Stimulated activated CD8-positive, alpha-beta memory T cell treated with anti-CD3 and anti-CD28 coated beads, Interleukin-4, amount 100 ng/mL, for 4 hours (primary cell): ENCODE measurements around the gene RASSF10.

Experiments
- DNase-seq, 2 donors: peaks; one replicate each; pipeline ENCODE4 v3.0.0-alpha.2; 2020; ENCODE audit warnings: low read depth in 2 of 2, low spot score in 1 of 2

Gene RASSF10

DNA sequence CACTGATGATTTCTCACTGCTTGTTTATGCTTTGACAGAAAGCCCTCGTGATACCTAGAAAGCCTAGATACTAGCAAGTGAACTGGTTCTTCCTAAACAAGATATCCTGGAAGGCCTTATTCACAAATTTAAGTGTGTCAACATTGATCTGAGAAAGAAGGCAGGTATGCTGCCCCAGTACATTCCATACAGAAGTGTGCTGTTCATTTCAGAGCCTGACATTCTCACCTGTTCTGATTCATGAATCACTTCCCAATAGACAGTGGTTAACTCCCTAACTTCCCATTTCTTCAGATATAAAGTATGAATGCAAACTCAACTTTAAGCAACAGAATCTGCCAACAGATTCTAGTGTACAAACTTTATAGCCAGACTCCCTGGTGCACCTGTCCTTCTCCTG is 15.5 kb upstream of the RASSF10 start:
- DNase-seq, result no peak

DNA sequence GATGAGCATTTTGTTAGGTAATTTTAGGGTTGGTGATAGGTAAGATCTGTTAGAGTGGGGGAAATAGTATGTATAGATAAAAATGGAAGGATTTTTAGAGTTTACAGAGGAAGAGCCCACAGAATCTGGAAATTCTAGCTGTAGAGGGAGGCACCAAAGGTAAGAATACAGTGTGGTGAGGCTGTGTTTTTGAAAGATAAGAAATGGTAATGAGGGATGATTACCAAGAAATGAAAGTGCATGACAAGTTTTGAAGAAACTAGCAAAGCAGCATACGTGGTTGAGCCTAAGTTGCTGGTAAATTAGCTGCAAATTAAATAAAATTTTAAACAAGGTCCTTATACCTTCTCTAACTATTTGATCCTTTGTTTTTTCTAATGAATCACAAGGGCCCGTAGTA is 14.6 kb upstream of the RASSF10 start:
- DNase-seq, result no peak

GRCh38 chr11:12995188-12995587 is 13.9 kb upstream of the RASSF10 start:
- no peak for DNase-seq

GRCh38 chr11:12995823-12996222 is 13.3 kb upstream of the RASSF10 start:
- DNase-seq, result no peak

DNA sequence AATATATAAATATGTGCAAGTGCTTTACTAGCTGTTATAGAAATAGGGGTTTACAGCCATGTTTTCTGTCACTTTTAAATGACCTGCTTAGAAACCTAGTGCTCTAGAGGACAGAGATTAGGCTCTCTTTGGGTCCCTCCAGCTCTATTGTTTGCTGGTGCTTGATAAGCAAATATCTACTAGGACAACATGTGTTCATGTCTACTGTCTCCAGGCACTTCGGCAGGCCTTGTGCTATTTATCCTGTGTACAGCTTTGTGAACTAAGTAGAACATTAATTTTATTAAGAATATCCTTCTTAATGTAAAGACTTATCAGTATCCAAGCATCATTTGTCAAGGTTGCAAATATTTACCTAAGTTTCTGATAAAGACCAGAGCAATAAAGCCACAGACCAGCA is 11.9 kb upstream of the RASSF10 start:
- DNase-seq, result no peak

DNA sequence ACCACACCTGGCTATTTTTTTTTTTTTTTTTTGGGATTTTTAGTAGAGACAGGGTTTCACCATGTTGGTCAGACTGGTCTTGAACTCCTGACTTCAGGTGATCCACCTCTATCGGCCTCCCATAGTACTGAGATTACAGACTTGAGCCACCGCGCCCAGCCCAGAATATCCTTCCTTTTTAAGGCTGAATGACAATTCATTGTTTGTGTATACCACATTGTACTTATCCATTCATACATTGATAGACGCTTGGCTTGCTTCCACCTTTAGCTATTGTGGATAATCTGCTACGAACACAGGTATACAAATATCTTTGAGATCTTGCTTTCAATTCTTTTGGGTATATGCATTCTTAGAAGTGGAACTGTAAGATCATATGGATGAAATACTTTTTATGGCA is 10.8 kb upstream of the RASSF10 start:
- DNase-seq, result no peak

DNA sequence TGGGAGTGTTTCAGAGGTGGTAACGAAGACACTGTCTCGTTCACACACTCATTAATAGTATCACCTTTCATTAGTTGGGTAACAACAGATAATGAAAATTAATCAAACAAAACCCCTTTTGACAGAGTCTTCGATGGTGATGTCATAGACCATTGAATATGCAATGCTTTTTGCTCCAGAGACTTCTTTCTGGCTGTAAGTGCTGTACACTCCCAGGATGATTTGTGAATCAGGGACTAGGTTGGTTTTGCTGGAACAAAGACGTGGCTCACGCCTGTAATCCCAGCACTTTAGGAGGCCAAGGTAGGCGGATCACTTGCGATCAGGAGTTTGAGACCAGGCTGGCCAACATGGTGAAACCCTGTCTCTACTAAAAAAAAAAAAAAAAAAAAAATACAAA is 9.5 kb upstream of the RASSF10 start:
- DNase-seq, result no peak

GRCh38 chr11:13000116-13000515 is 9.0 kb upstream of the RASSF10 start:
- no peak for DNase-seq

- DNase-seq, result no peak
Measured at GRCh38 chr11:13000721-13001120, 8.4 kb upstream of the RASSF10 start.

- DNase-seq, result no peak
Measured at GRCh38 chr11:13003736-13004493, 5.2 kb upstream of the RASSF10 start.

- DNase-seq, result no peak
Measured at GRCh38 chr11:13007182-13008060, 1.7 kb upstream of the RASSF10 start.

DNA sequence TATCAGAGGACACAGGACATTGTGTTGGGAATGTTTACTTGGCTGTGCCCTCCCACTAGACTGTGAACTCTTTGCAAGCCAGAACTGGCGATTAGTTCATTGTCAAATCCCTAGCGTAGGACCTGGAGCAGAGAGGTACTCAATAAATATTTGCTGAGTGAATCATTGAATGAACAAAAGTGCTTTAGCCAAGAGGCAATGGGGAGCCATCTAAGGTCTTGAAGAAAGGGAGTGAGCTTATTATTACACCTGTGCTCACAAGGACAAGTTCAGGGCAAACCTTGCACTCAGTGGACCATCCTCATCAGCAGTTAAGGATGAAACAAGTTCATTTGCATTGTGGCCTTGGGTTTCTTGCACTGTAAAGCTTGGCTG is 1.1 kb upstream of the RASSF10 start:
- DNase-seq, result no peak

GRCh38 chr11:13009476-13009920 is 382 bp downstream of the RASSF10 start:
- no peak for DNase-seq

DNA sequence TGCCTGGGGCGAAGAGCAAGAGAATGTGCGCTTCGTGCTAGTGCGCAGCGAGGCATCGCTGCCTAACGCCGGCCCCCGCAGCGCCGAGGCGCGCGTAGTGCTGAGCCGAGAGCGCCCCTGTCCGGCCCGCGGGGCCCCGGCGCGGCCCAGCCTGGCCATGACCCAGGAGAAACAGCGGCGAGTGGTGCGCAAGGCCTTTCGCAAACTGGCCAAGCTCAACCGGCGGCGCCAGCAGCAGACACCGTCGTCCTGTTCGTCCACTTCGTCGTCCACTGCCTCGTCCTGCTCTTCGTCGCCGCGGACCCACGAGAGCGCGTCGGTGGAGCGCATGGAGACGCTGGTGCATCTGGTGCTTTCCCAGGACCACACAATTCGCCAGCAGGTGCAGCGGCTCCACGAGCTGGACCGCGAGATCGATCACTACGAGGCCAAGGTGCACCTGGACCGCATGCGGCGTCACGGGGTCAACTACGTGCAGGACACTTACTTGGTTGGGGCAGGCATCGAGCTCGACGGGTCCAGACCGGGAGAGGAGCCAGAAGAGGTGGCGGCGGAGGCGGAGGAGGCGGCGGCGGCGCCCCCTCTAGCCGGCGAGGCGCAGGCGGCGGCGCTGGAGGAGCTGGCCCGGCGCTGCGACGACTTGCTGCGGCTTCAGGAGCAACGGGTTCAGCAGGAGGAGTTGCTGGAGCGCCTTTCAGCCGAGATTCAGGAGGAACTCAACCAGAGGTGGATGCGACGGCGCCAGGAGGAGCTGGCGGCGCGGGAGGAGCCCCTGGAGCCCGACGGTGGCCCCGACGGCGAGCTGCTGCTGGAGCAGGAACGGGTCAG is 1.0 kb downstream of the RASSF10 start:
- no peak for DNase-seq

GRCh38 chr11:13010749-13011465 is 1.8 kb downstream of the RASSF10 start:
- DNase-seq, result no peak

DNA sequence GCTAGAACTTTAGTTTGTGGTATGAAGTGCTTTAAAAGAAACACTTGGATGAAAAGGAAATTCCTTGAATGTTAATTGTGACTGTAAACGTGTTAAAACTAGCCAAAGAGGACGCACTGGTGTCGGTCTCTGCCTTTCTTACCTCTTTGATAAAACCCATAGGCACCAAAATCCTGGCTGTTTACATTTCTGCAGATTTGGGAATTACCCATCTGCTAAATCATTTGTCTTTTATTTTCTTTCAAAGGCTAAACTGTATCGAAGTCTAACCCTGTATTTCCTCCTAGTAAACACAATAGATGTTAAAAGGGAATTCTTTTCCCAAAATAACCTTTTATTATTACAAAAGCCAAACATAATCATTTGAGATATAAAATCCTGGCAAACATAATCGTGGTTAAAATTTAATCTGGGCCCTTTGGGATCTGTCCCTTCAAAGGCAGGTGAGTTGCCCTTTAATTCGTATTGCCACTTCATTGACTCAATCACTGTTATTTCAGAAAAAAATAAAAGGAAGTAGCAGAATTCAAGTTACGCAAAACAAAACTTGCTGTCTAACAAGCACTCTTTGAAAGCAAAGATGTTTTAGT is 2.4 kb downstream of the RASSF10 start:
- no peak for DNase-seq

DNA sequence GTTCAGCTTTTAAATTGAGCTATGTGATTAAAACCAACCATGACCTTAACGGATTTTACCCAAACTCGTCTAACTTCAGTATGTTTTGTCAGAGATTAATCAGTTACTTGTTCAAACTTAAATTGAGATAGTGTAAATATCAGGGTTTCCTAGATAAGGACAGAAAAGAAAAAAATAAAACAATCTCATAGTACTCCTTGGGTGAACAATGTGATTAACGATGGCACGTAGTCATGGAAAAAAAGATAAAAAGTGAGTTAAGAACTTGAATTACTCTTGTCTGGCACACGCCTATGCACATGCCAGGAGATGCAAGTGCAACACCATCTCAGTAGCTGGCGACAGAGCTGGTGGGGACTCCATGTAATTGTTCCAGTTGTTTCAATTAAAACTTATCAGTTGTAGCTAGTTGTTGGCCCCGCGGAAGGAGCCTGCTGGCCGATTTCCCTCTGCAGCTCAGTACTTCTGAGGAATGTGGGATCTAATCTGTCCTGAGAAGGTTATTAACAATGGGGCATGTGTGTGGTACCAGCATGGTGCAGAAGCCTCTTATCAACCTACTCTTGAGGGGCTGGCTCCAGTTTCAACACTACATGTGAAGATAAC is 3.0 kb downstream of the RASSF10 start:
- no peak for DNase-seq

GRCh38 chr11:13013054-13013488 is 4.0 kb downstream of the RASSF10 start:
- no peak for DNase-seq

GRCh38 chr11:13015753-13016152 is 6.6 kb downstream of the RASSF10 start:
- no peak for DNase-seq

DNA sequence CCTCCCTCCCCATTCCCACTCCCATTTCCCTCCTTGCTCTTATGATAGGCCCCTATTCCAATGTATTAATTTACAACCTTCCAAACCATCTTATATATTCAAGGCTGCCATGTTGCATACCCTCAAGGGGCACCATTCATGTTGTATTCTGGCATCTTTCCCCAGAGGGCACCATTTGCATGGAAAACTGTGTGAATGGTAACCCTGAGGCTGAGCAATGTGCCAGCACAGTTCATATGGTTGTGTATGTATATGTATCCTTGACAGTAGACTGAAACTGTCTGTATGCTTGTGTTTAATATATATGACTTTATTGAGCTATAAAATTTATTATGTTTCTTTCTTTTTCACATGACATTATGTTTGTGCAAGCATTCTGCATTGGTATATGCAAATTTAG is 7.3 kb downstream of the RASSF10 start:
- DNase-seq, result no peak
